ENCODE measurements around the gene BRWD1.

GRCh38 chr21:39315603-39316445, 2.4 kb upstream of the BRWD1 start:
- TF ChIP-seq CTCF (IDR thresholded peaks at IDR 0.05; ENCODE audit: borderline replicate concordance, extremely low read depth, low read length, poor library complexity, severe bottlenecking) = no peak
- TF ChIP-seq EZH2 (IDR thresholded peaks at IDR 0.05; ENCODE audit: borderline replicate concordance, low read depth, low read length, severe bottlenecking) = no peak
